CD4-positive, alpha-beta T cell (primary cell): ENCODE data around the gene CLIC4. TPM values are rescaled to one million over a fixed set of nuclear protein-coding genes. Genes with fewer than 3 reads are reported as not detected.
"Not testable (repeated sequence)": the region's sequence is repeated elsewhere in the genome, so short reads cannot be mapped to it uniquely, and the experiment has no call there.

Experiments
- ATAC-seq: fragments of 200-7000 bp; cut with Tn5 transposase; one replicate; pipeline ENCODE4 v1.10.0; 2022; ENCODE audit warnings: mild to moderate bottlenecking; ENCODE audit not compliant: poor library complexity
- CTCF ChIA-PET: fragments of 350-600 bp; sonication (Branson Sonifier 250); formaldehyde crosslinking; loops from one replicate; lab custom pipeline; 2021; ENCODE audit warnings: antibody characterized with exemption, inconsistent platforms; lab: Charles Lee
- POLR2A ChIA-PET: fragments of 350-600 bp; sonication (Branson Sonifier 250); formaldehyde crosslinking; loops from one replicate; lab custom pipeline; 2021; ENCODE audit warnings: antibody characterized with exemption, inconsistent platforms; lab: Charles Lee
- DNase-seq, 14 experiments: peaks; one replicate each; pipeline ENCODE4 v3.0.0-alpha.2; 2013 to 2020; ENCODE audit warnings: mixed read lengths in 2 of 14
- H3K27ac ChIP-seq, 2 donors: one replicate each; pipeline versions ENCODE4 v1.5.1 to v1.7.0; 2013; ENCODE audit warnings: low read length in 2 of 2, low read depth in 1 of 2, mild to moderate bottlenecking in 1 of 2
- H3K27me3 ChIP-seq, 2 experiments: 1 replicate in 1 of 2; 2 replicates in 1 of 2; pipeline versions ENCODE4 v1.6.1 to v1.7.0; 2013; ENCODE audit warnings: low read length in 2 of 2, control low read depth in 1 of 2, mild to moderate bottlenecking in 1 of 2, moderate library complexity in 1 of 2; ENCODE audit not compliant: insufficient read depth in 2 of 2, control insufficient read depth in 1 of 2
- H3K36me3 ChIP-seq: one replicate; pipeline ENCODE4 v1.6.1; 2013; ENCODE audit warnings: low read length, control low read depth; ENCODE audit not compliant: insufficient read depth
- H3K4me1 ChIP-seq: one replicate; pipeline ENCODE4 v1.6.1; 2013; ENCODE audit warnings: low read length, control low read depth; ENCODE audit not compliant: insufficient read depth
- H3K4me3 ChIP-seq: one replicate; pipeline ENCODE4 v1.5.1; 2013; ENCODE audit warnings: mild to moderate bottlenecking, low read length, moderate library complexity
- H3K9me3 ChIP-seq, 2 experiments: 1 replicate in 1 of 2; 2 replicates in 1 of 2; pipeline versions ENCODE4 v1.6.1 to v1.7.0; 2013; ENCODE audit warnings: low read length in 2 of 2, mild to moderate bottlenecking in 2 of 2, control low read depth in 1 of 2, moderate library complexity in 1 of 2; ENCODE audit not compliant: control insufficient read depth in 1 of 2, insufficient read depth in 1 of 2
- H3K27ac Mint-ChIP-seq: one replicate; pipeline ENCODE4 v1.8.0; 2020; ENCODE audit warnings: mixed read lengths
- H3K27me3 Mint-ChIP-seq: one replicate; pipeline ENCODE4 v1.8.0; 2021; ENCODE audit warnings: mixed read lengths
- H3K36me3 Mint-ChIP-seq: one replicate; pipeline ENCODE4 v1.8.0; 2021; ENCODE audit warnings: low read depth, mixed read lengths
- H3K4me1 Mint-ChIP-seq: one replicate; pipeline ENCODE4 v1.8.0; 2021; ENCODE audit warnings: low read depth, mixed read lengths
- H3K4me3 Mint-ChIP-seq: one replicate; pipeline ENCODE4 v1.8.0; 2020; ENCODE audit warnings: mild to moderate bottlenecking, mixed read lengths
- H3K9me3 Mint-ChIP-seq: one replicate; pipeline ENCODE4 v1.8.0; 2020; ENCODE audit warnings: mixed read lengths
- CTCF ChIP-seq: fragments of 200-600 bp; IDR thresholded peaks from one replicate; pipeline ENCODE4 v1.8.0; 2022; ENCODE audit warnings: antibody characterized with exemption, mild to moderate bottlenecking
- intact Hi-C, 2 experiments: fragments of 100-400 bp; cut with DNase I in 1 of 2; cut with micrococcal nuclease in 1 of 2; formaldehyde crosslinking; loops; one replicate each; pipeline versions ENCODE4 v1.15.1 to v1.9.0; 2023 to 2025; cut with DNase I, micrococcal nuclease
- total RNA-seq, 174 experiments: library from RNA in 2 of 174; stranded (reverse) in 2 of 174; gene quantifications; one replicate each; pipeline ENCODE4 v1.2.3 and lab custom pipeline; 2021 to 2026

The CLIC4 gene
- total RNA-seq, 2 experiments from 2014 or later: 1.1 to 1.3 TPM

- DNase-seq: no peak
- no peaks in the 10 kb centered on the region for H3K9me3 ChIP-seq
- peaks cover 7% of the 10 kb centered on the region for H3K4me1 Mint-ChIP-seq
- H3K27ac ChIP-seq: no peak overlapping the region
- ATAC-seq: no peak
- no peak overlapping the region for H3K27ac Mint-ChIP-seq
- H3K4me3 ChIP-seq: no peak overlapping the region
- H3K27me3 ChIP-seq: no peaks in the 10 kb centered on the region
- no peaks in the 10 kb centered on the region for H3K9me3 Mint-ChIP-seq
- H3K4me1 ChIP-seq: peaks cover 14% of the 10 kb centered on the region
- ChIA-PET POLR2A (no interaction called here), CTCF (no interaction called here)
- TF ChIP-seq CTCF: no peak
- no peaks in the 10 kb centered on the region for H3K36me3 ChIP-seq
- intact Hi-C loops: no loop called here
- no peaks in the 10 kb centered on the region for H3K36me3 Mint-ChIP-seq
- H3K27me3 Mint-ChIP-seq: no peaks in the 10 kb centered on the region
- H3K4me3 Mint-ChIP-seq: no peak overlapping the region
Measured at GRCh38 chr1:24704411-24705259, 40.6 kb upstream of the CLIC4 start.

GRCh38 chr1:24705260-24706073 is 39.8 kb upstream of the CLIC4 start:
- peak; percentile 81 for ATAC-seq
- intact Hi-C loops: no loop called here
- no peak overlapping the region for H3K4me3 Mint-ChIP-seq
- no peaks in the 10 kb centered on the region for H3K36me3 ChIP-seq
- no peaks in the 10 kb centered on the region for H3K36me3 Mint-ChIP-seq
- H3K27me3 Mint-ChIP-seq: no peaks in the 10 kb centered on the region
- H3K27ac Mint-ChIP-seq: peak overlapping the region; percentile 11
- TF ChIP-seq CTCF: no peak
- POLR2A ChIA-PET: interaction anchor here (0.6 to 0.8 kb wide), 2 partner anchors 13 to 17 kb away, joined by 3 to 4 read pairs; no protein-coding TSS in a partner anchor
- H3K9me3 Mint-ChIP-seq: no peaks in the 10 kb centered on the region
- CTCF ChIA-PET: no interaction called here
- H3K27me3 ChIP-seq: no peaks in the 10 kb centered on the region
- peak in 6 of 14 experiments; percentile 14 to 66 (median 39) for DNase-seq
- H3K4me3 ChIP-seq: no peak overlapping the region
- H3K9me3 ChIP-seq: no peaks in the 10 kb centered on the region
- no peak overlapping the region for H3K27ac ChIP-seq
- H3K4me1 Mint-ChIP-seq: peaks cover 7% of the 10 kb centered on the region
- peaks cover 21% of the 10 kb centered on the region for H3K4me1 ChIP-seq

GRCh38 chr1:24706074-24706389 is 39.2 kb upstream of the CLIC4 start:
- H3K9me3 Mint-ChIP-seq, intact Hi-C loops, H3K27me3 ChIP-seq, ATAC-seq, H3K4me1 Mint-ChIP-seq, H3K9me3 ChIP-seq, H3K27ac ChIP-seq, DNase-seq, H3K4me3 ChIP-seq, H3K4me3 Mint-ChIP-seq, H3K36me3 Mint-ChIP-seq, H3K27ac Mint-ChIP-seq, CTCF ChIA-PET, H3K36me3 ChIP-seq, H3K27me3 Mint-ChIP-seq: not testable (repeated sequence)
- H3K4me1 ChIP-seq: peaks cover 21% of the 10 kb centered on the region
- POLR2A ChIA-PET: interaction anchor here (0.6 to 0.8 kb wide), 2 partner anchors 12 to 17 kb away, joined by 3 to 4 read pairs; no protein-coding TSS in a partner anchor
